SK-N-SH (cell line): Measurements from ENCODE around the gene USHBP1.

Experiments used
- CTCF ChIP-seq: fragments of 200-600 bp; sonication (generic); IDR thresholded peaks from 2 replicates; pipeline ENCODE4 v1.6.1; 2017; ENCODE audit warnings: antibody characterized with exemption, mild to moderate bottlenecking, moderate library complexity
- FOXM1 ChIP-seq: IDR thresholded peaks from 2 replicates; pipeline ENCODE4 v1.4.0; 2012; ENCODE audit warnings: low read depth, mild to moderate bottlenecking
- PBX3 ChIP-seq: IDR thresholded peaks from 2 replicates; pipeline ENCODE4; 2012
- RXRA ChIP-seq: IDR thresholded peaks from 2 replicates; pipeline ENCODE4 v1.4.0; 2012; ENCODE audit warnings: low read depth, mild to moderate bottlenecking, borderline replicate concordance
- TF ChIP-seq, protein P1 (sequence below): fragments of 150-350 bp; IDR thresholded peaks from 2 replicates; pipeline ENCODE4 v1.6.1; 2017; ENCODE audit warnings: antibody characterized with exemption, low read length, low read depth, borderline replicate concordance
- TF ChIP-seq, protein P2 (sequence below): IDR thresholded peaks from 2 replicates; pipeline ENCODE4 v1.4.0; 2012; ENCODE audit warnings: low read depth

DNA sequence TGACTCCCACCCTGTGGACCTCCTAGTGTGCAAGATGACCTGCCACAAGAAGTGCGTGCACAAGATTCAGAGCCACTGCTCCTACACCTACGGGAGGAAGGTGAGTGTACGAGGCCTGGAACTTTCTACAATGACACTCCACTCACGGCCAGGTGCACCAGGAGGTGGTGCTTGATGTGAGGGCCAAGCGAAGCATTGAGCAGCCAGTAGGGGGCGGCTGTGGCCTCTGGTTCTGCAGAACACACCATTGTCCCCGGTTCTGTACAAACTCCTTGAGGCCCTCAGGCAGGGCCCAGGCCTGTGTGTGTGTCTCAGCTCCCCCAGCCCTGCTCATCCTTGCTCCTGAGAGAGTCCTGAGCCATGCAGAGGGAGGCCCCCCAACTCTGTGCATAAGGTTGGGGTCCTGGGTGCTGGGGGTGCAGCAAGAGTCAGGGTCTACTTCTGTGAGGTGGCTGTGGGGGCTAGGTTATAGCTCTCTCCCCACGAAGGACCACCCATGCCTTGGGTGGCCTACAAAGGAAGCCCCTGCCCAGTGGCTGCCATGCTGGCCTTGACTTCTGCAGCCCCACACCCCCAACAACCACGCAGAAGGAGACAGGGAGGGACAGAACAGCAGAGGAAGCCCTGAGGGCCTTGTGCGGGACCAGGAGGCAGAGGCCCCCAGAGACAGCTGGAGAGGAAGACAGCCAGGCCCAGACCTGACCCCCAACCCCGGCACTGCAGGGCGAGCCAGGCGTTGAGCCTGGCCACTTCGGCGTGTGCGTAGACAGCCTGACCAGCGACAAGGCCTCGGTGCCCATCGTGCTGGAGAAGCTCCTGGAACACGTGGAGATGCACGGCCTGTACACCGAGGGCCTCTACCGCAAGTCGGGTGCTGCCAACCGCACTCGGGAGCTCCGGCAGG, 59.1 kb downstream of the USHBP1 start:
- TF ChIP-seq CTCF (peak; percentile 61), FOXM1 (no peak), PBX3 (no peak), RXRA (no peak)
- TF ChIP-seq, protein P1, sequence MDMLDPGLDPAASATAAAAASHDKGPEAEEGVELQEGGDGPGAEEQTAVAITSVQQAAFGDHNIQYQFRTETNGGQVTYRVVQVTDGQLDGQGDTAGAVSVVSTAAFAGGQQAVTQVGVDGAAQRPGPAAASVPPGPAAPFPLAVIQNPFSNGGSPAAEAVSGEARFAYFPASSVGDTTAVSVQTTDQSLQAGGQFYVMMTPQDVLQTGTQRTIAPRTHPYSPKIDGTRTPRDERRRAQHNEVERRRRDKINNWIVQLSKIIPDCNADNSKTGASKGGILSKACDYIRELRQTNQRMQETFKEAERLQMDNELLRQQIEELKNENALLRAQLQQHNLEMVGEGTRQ: no peak
- TF ChIP-seq, protein P2, sequence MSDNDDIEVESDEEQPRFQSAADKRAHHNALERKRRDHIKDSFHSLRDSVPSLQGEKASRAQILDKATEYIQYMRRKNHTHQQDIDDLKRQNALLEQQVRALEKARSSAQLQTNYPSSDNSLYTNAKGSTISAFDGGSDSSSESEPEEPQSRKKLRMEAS: no peak
